ENCODE measurements around the gene NUP85.
"Not testable (repeated sequence)": the region's sequence is repeated elsewhere in the genome, so short reads cannot be mapped to it uniquely, and the experiment has no call there.

The NUP85 gene, protein sequence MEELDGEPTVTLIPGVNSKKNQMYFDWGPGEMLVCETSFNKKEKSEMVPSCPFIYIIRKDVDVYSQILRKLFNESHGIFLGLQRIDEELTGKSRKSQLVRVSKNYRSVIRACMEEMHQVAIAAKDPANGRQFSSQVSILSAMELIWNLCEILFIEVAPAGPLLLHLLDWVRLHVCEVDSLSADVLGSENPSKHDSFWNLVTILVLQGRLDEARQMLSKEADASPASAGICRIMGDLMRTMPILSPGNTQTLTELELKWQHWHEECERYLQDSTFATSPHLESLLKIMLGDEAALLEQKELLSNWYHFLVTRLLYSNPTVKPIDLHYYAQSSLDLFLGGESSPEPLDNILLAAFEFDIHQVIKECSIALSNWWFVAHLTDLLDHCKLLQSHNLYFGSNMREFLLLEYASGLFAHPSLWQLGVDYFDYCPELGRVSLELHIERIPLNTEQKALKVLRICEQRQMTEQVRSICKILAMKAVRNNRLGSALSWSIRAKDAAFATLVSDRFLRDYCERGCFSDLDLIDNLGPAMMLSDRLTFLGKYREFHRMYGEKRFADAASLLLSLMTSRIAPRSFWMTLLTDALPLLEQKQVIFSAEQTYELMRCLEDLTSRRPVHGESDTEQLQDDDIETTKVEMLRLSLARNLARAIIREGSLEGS

DNA sequence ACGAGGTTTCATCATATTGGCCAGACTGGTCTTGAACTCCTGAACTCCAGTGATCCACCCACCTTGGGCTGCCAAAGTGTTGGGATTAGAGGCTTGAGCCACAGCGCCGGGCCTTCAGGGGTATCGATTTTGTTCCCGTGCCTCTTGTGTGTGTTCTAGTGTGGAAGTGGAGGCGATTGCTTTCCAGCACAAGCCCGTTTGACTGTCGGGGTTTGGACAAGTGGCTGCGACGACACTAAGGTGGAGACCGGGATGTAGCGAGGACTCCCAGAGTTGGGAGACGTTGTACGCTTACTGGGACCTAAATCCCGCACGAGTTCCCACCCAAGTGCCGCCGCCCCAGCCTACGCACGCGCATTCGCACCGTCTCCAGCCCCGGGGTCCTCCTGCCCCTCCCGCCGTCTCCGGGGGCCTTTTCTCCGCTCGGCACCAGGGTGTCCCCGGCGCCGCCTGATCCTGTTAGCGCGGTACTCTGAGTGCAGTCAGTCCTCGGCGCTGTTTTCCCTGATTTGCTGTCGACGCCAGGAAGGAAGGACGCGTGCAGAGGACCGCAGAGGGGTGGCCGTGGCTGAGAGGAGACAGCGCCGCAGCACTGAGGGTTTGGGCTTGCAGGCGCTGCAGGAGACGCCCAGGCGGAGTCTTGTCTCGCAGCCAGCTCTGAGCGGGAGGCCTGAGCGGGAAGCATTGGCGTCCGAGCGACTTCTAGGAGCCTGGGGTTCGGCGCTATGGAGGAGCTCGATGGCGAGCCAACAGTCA lies at the start of gene NUP85:
NUP85 (plus strand) TSS at position 643 of the 756 bp plus-strand sequence; CDS start at position 726, 83 bp downstream.
- peak; percentile 88 to 93 for DNase-seq

DNA sequence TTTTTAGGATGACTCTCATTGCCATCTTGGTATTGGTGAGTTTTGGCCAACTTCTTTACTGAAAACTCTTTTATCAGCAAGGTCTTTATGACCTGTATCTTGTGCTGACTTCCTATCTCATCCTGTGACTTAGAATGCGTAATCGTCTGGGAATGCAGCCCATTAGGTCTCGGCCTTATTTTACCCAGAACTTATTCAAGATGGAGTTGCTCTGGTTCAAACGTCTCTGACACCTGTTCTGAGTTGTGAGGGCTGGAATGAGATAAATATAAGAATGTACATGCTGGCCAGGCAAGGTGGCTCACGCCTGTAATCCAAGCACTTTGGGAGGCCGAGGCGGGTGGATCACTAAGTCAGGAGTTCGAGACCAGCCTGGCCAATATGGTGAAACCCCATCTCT lies 47.0 kb upstream of the NUP85 start:
- not testable (repeated sequence) for DNase-seq

DNA sequence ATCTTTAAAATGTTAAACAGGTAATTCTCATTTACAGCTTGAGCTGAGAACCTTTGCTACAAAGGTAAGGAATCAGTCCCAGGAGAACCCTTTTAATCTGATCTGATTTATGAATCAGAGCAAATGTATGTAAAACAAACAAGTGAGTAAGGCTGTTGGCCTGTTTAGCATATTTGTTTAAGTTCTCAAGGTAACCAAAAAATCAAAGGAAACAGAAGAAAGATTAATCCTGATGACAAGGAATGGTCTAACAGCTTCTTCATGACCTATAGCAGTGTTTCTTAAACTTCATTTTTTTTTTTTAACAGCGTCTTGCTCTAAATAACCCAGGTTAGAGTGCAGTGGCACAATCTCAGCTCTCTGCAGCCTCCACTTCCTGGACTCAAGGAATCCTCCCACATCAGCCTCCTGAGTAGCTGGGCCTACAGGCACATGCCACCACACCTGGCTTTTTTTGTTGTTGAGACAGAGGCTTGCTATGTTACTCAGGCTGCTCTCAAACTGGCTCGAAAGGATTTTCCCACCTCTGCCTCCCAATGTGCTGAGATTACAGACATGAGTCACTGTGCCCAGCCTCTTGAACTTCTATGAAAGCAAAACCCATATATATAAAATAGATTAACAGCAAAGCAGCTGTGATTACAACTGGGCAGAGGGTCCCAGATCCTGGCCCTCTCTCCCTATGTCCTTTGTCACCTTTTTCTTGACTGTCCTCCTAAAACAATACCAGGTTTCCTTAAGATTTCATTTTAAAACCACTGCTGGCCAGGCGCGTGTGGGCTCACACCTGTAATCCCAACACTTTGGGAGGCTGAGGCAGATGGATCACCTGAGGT lies 46.1 kb upstream of the NUP85 start:
- no peak for DNase-seq

DNA sequence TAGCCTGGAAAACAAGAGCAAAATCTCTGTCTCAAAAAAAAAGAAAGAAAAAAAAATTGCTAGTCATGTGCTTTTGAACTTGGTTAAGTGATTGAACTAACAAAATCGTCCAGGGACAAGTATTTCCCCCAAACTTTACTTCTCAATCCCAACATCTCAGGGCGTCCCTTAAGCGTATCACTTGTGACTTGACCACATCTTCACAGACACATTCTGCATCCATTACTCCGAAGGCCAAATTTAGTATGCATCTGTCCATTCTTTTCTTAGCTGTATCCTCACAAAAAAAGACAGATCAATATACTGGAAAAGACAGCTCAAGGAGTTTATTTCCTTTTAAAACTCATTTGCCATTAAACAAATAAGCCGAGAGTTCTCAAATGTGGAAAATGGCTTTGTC lies 45.3 kb upstream of the NUP85 start:
- DNase-seq = no peak

DNA sequence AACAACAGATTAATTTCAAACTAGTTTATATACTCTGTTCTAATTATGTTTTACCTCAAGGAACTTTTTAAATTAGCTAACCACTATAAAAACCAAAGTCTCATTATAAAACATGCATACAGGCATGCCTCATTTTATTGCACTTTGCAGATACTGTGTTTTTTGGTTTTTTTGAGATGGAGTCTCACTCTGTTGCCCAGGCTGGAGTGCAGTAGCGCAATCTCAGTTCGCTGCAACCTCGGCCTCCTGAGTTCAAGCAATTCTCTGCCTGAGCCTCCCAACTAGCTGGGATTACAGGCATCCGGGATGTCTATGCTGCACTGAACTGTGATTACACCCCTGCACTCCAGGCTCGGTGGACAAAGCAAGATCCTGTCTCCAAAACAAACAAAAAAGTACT lies 42.4 kb upstream of the NUP85 start:
- DNase-seq = no peak

DNA sequence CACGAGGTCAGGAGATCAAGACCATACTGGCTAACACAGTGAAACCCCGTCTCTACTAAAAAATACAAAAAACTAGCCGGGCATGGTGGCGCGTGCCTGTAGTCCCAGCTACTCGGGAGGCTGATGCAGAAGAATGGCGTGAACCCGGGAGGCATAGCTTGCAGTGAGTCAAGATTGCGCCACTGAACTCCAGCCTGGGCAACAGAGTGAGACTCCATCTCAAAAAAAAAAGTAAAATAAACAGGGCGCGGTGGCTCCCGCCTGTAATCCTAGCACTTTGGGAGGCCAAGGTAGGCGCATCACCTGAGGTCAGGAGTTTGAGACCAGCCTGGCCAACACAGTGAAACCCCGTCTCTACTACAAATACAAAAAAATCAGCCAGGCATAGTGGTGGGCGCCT lies 40.9 kb upstream of the NUP85 start:
- not testable (repeated sequence) for DNase-seq

DNA sequence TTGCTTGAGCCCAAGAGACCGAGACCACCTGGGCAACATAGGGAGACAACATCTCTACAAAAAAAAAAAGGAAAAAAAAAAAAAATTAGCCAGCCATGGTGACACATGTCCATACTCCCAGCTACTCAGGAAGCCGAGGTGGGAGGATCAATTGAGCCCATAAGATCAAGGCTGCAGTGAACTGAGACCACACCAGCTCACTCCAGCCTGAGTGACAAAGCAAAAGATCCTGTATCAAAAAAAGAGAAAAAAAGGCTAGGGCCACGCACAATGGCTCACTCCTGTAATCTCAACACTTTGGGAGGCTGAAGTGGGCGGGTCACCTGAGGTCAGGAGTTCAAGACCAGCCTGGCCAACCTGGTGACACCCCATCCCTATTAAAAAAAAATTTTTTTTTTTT lies 36.5 kb upstream of the NUP85 start:
- DNase-seq = no peak

DNA sequence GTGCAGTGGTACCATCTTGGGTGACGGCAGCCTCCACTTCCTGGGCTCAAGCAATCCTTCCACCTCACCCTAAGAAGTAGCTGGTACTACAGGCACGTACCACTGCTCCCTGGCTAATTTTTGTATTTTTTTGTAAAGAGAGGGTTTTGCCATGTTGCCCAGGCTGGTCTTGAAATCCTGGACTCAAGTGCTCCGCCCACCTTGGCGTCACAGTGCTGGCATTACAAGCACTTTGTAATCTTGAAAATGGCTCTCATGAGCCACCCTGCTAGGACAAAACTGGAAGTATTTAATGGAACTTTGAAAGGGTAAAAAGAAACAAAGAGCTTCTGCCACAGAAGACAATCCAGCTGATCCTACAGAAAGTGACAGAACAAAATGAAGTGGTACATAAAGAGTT lies 32.0 kb upstream of the NUP85 start:
- DNase-seq = no peak

DNA sequence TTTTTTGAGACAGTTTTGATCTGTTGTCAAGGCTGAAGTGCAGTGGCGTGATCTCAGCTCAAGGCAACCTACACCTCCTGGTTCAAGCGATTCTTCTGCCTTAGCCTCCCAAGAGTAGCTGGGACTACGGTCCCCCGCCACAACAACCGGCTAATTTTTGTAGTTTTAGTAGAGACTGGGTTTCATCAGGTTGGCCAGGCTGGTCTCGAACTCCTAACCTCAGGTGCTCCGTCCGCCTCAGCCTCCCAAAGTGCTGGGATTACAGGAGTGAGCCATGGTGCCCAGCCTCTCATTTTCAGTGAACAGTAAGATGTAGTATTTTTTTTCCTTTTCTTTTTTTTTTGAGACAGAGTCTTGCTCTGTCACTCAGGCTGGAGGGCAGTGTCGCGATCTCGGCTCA lies 30.5 kb upstream of the NUP85 start:
- no peak for DNase-seq

DNA sequence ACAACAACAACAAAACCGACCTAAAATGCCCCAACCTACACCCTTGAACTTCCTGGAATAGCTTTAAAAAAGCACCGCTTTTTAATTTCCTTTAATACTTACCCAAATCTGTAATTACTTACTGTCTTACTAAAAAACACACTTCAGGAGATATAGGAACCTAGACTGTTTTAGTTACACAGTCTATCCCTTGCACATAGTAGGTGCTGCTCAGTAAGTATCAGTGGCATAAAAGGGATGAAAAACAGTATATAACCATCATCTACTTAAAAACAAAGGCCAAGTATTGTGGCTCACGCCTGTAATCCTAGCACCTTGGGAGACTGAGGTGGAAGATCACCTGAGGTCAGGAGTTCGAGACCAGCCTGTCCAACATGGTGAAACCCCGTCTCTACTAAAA lies 28.9 kb upstream of the NUP85 start:
- DNase-seq = no peak

DNA sequence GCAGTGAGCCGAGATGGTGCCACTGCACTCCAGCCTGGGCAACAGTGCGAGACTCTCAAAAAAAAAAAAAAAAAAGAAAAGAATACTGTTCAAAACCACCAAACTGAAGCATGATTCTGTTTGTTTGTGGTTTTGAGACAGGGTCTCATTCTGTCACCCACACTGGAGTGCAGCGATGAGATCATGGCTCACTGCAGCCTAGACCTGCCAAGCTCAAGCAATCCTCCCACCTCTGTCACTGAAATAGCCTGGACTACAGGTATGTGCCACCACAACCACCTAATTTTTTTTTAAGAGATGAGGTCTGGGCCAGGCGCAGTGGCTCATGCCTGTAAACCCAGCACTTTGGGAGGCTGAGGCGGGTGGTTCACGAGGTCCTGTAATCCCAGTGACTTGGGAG lies 27.0 kb upstream of the NUP85 start:
- no peak for DNase-seq

DNA sequence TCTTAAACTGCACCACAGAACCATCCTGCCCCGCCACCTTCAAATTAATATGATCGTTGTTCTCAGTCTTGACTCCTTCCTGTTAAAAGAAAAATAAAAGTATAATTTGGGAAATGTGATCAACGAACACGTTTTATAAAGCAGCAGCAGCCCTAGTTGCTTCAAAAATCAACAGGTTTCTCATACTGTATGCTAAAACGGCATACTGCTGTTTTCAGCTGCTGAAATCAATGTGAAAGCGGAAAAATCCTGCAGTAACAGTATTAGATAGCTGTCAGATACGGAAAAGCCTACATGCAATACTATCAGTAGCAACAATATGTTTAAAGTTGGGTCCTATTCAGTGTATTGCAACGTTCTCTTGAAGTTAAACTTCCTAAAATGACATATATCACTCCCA lies 24.4 kb upstream of the NUP85 start:
- DNase-seq = no peak

DNA sequence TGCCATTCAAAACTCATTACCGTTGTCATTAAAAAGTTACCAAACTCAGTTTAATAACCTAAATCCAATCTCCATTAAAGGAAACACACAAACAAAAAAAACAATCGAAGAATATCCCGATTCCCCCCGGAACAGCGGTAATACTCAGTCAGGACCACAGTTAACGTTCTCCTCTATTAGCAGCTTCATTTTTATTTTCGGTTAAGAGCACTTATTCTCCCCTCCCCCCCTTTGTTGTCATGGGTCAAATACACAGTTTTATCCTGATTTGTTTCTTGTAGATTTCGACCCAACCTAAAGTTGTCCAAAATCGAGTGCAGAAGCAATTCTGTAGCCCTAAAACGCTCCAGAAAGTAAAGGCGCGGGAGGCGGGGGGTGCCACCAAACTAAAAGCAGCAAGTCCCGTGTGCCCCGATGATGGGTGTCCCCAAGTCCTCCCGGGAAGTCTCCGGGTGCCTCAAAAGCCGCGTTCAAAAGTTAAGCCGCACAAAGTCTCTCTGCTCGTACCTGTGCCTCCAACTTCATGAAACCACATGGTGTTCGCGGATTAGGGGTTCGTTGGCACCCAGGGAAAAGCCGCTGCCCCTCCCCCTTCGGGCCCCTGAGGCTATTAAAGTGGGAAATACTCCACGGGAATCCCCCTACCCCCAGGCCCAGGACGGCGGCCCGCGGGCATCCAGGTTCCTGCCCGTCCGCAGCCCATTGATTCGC lies 23.7 kb upstream of the NUP85 start:
- DNase-seq = peak; percentile 26 to 28

DNA sequence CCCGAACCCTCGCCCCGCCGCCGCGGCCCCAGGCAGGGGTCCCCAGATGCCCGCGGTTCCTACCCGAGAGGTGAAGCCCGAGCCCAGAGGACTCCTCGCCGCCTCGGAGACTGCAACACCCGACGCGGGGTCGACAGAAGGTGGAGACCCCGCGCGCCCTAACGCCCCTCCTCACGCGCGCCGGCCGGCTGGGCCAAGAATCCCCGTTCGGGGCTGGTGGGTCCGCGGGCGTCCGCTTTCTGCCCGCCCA lies 23.2 kb upstream of the NUP85 start:
- DNase-seq = no peak

DNA sequence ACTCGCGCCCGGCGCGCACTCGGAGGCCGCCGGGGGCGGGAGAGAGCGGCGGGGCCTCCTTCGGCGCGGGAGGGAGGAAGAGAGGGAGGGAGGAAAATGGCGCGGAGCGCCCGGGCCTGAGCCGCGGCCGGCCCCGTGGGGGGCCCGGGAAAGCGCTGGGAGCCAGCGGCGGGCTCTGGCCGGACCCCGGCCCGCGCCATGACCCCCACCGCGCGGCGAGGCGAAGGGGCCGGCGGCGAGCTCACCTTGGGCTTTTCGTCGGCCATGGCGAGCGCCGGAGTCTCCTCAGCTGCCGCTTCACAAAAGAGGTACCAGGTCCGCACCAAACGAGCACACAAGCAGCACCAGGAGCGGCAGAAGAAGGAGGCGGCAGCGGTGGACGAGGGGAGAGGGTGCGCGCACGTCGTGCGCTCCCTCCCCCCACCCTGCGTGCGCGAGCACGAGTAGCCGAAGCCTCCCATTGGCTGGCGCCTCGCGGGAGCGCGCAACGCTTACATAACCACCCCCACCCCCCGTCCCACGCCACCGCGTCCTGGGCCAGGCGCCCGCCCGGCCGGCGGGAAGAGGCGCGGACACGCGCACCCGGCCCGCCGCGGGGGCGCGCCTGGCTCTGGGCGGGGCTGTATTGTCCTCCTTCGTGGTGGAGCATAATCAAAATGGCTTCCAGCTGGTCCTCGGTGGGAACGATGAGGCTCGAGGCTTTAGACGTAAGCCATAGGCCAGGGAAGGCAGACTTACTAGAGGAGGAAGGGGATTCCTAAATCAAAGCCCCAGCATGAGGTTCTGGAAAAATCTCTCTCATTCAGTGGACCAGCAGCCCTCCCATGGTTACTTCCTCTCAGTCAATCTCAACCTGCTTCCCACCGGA lies 22.7 kb upstream of the NUP85 start, which contains the start of gene SUMO2:
SUMO2 (minus strand) TSS at position 391 of the 868 bp plus-strand sequence; CDS start at position 266, 125 bp downstream.
- peak; percentile 94 to 97 for DNase-seq

DNA sequence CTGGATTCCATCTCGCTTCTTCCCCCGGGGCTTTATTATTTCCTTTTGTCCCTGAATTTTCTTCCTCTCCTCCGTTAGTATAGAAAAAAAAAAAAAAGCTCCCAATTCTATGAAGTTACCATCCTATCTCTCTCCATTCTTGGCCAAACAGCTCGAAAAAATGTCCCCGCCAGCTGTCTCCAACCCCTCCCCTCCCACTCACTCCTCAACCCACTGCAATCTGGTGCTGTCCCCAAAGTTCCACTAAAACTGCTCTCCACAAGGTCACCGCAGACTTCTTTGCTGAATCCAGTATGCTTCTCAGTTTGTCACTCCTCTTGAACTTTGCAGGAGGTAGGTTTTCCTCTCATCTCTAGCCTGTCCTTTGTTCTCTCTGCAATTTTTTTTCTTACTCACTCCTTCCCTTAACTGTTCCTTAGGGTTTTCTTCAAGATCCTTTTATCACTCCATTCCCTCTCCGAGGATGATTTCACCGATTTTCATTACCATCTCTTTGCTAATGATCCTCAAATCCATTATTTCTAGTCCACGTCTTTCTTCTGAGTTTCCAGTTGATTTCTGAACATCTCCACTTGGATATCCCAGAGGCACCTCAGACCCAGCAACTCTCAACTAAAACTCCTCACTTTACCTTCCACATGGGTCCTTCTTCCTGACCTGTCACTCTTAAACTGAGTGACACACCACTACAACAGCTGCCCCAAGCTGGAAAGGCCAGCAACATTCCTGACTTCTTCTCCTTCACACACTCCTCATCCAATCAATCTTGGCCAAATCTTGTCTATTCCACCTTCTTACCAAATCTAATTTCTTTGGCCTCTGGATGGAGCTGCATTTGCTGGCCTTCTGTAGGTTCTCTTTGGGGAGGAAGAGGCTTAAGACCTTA lies 21.2 kb upstream of the NUP85 start:
- DNase-seq = no peak

DNA sequence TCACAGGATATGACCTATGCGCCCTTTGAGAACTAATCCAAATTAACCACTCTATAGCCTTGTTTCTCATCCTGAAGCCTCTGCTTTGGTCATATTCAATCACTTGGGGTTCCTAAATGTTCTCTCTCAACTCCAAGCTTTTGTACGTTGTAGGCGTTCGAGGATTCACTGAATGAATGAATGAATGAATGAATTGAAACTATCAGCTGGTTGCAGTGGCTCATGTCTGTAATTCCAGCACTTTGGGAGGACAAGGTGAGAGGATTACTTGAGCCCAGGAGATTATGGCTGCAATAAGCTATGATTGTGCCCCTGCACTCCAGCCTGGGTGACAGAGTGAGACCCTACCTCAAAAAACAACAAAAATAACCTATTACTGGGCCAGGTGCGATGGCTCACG lies 16.9 kb upstream of the NUP85 start:
- no peak for DNase-seq

DNA sequence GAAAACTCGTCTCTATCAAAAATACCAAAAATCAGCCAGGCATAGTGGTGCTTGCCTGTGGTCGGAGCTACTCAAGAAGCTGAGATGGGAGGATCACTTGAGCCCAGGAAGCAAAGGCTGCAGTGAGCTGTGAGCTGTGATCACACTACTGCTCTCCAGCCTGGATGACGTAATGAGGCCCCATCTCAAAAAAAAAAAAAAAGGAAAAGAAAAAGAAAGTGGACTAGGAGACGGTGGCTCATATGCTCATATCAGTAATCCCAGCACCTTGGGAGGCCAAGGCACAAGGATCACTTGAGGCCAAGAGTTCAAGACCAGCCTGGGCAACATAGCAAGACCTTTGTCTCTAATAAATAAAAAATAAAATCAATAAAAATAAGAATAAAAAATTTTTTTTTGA lies 13.9 kb upstream of the NUP85 start:
- no peak for DNase-seq

DNA sequence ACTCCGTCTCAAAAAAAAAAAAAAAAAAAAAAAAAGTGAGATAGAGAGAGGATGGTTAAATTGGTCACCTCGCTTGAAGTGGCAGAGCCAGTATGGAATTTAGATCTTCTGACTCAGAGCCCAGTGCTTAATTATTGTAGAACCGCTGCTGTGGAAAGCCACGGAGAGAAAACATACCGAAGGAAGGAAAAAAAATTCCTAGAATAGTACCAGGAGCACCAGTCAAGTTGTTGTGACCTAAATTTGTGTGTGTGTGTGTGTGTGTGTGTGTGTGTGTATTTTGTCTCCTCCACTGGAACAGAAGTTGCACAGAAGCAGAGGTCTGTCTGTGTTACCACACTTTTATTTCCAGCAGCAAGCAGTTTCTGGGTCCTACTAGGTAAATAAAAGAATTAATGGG lies 10.6 kb upstream of the NUP85 start:
- no peak for DNase-seq

DNA sequence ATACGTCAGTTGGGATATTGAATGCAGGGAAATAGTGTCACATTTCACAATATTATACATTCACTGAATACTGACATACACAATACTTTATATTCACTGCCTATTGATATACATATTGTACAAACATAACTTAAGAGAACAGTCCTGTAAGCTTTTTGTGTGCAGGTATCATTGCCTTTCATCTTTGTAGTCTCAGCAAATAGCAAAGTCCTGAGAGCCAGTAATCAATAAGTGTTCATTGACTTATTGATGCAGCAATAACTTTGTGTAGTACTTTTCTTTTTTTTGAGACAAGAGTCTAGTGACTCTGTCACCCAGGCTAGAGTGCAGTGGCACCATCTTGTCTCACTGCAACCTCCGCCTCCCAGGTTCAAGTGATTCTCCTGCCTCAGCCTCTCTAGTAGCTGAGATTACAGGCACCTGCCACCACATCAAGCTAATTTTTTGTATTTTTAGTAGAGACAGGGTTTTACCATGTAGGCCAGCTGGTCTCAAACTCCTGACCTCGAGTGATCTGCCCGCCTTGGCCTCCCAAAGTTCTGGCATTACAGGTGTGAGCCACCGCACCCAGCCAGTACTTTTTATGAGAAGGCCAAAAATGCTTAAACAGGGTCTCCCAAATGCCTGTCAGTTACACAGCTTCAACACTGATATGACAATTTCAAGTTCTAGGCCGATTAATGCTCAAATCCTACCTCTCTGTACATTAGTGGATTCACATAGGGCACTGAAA lies 5.4 kb upstream of the NUP85 start:
- DNase-seq = no peak

All from stimulated activated CD4-positive, alpha-beta T cell treated with anti-CD3 and anti-CD28 coated beads, Interleukin-4, amount 100 ng/mL, for 4 hours (primary cell).